Fibroblast of skin of left biceps (primary cell): ENCODE data around the gene ENOSF1.
"Not testable (repeated sequence)": the region's sequence is repeated elsewhere in the genome, so short reads cannot be mapped to it uniquely, and the experiment has no call there.

ENCODE experiments used
- DNase-seq, 2 experiments: peaks; one replicate each; pipeline ENCODE4 v3.0.0-alpha.2; 2013; ENCODE audit warnings: low read depth in 2 of 2

ENOSF1 gene

GRCh38 chr18:712401-713134, at the start of gene ENOSF1:
Gene ENOSF1, minus strand, starts transcription at chr18:712630. Its CDS starts 43 bp downstream, at chr18:712587.
- DNase-seq = peak; percentile 52 to 58

DNA sequence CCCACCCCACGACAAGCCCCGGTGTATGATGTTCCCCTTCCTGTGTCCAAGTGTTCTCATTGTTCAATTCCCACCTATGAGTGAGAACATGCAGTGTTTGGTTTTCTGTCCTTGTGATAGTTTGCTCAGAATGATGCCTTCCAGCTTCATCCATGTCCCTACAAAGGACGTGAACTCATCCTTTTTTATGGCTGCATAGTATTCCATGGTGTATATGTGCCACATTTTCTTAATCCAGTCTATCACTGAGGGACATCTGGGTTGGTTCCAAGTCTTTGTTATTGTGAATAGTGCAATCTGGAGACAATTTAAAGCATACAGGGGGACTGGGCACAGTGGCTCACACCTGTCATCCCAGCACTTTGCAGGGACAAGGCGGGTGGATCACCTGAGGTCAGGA, 47.4 kb upstream of the ENOSF1 start:
- DNase-seq = not testable (repeated sequence)

GRCh38 chr18:755506-755905, 43.1 kb upstream of the ENOSF1 start:
- DNase-seq = no peak

- no peak for DNase-seq
Measured at GRCh38 chr18:754656-755055, 42.2 kb upstream of the ENOSF1 start.

GRCh38 chr18:750456-750855, 38.0 kb upstream of the ENOSF1 start:
- DNase-seq = no peak

DNA sequence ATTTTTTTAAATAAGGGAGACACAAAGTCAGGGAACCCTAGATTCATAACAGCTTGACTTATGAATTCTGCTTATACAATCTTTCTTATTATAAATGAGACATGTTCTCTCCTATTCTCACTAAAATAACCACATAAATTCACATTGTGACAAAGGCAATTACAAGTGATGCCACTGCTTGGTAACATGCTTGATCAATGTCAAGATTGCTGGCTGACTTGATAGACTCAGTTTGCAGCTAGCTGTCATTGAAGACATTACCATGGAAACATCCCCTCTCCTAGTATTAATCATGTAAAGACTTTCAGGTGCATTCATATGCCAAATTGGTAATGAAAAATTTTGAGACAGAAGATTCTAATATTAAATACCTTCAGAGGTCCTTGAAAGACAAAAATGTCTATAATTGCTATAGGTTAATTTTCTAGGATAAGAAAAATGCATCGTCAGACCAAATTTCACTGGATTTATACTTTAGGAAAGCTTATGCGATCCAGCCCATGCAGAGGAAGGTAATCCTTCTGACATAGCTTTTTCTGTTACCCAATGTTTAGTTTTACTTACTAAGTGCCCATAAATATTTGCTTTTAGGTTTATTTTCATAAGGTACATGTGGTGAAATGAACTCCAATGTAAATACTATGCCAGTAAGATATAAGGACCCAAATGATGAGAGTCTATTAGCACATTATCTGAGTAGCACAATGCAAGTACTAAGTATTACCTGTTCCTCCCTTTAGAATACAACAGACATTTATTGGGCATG, 32.6 kb upstream of the ENOSF1 start:
- no peak for DNase-seq

- DNase-seq = peak in 1 of 2 experiments; percentile 6
Measured at GRCh38 chr18:741931-742512, 29.6 kb upstream of the ENOSF1 start.

DNA sequence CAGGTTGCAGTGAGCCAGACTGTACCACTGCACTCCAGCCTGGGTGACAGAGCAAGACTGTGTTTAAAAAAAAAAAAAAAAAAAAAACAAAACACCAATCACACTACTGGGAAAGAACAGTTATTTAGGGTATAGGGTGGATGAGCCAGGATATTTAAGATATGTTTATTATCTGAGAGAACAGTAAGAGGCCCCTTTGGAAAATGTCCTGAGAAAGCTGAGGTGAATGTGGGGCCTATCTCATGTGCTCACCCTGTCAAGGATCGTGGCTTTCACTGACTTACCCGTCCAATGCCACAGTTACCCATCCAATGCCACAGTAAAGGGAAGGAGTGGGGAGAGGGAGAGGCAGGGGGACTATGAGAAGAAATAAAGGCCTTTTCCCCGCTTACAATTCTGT, 19.9 kb upstream of the ENOSF1 start:
- DNase-seq = no peak

GRCh38 chr18:731185-731584, 18.8 kb upstream of the ENOSF1 start:
- DNase-seq = no peak

GRCh38 chr18:730692-731091, 18.3 kb upstream of the ENOSF1 start:
- no peak for DNase-seq

DNA sequence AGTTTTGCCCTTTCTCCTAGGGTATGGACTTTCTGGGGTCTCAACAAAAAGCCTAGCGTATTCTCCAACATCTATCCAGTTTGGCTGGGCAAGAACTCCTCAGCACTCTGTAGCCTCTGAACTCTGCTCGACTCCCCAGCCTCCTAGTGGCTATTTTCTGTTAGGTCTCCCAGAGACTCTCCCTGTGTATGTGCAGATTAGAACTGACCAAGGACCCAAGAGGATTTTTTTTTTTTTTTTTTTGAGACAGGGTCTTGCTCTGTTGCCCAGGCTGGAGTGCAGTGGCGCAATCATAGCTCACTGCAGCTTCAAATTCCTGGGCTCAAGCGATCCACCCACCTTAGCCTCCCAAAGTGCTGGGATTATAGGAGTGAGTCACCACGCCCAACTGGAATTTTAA, 17.7 kb upstream of the ENOSF1 start:
- DNase-seq = not testable (repeated sequence)

DNA sequence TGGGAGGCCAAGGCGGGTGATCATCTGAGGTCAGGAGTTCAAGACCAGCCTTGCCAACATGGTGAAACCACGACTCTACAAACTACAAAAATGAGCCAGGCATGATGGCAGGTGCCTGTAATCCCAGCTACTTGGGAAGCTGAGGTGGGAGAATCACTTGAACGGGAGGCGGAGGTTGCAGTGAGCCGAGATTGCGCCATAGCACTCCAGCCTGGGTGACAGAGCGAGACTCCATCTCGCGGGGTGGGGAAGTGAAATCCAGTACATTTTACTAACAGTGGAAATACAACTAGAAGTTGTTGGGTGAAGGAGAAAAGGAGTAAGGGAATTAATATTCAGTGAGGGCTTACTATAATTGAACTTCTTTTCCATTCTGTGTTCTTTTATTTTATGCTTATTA, 13.2 kb upstream of the ENOSF1 start:
- DNase-seq = no peak

DNA sequence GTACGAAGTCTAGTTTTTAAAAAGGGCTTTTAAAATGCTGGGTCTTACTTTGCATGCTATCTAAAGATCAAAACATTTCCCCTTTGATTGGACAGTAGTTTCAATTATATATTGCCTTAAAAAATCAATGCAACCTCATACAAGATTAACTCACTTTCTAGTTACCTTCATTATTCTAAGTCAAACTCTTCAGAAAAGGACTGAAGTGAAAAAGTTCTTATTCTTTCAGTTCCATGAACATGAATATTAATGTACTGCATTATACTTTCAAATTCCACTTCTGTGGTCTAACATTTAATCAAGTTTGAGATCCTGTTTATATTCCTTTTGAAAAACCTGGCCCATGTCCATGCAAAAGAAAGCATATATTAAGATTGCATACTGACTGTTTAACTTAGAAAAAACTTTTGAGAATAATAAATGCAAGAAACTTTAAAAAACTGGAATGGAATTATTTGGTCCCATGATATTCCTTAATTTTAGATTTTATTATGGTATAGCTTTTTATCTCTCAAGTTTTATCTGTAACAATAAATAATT, 11.2 kb upstream of the ENOSF1 start:
- DNase-seq = no peak

- no peak for DNase-seq
Measured at GRCh38 chr18:717003-717402, 4.6 kb upstream of the ENOSF1 start.

DNA sequence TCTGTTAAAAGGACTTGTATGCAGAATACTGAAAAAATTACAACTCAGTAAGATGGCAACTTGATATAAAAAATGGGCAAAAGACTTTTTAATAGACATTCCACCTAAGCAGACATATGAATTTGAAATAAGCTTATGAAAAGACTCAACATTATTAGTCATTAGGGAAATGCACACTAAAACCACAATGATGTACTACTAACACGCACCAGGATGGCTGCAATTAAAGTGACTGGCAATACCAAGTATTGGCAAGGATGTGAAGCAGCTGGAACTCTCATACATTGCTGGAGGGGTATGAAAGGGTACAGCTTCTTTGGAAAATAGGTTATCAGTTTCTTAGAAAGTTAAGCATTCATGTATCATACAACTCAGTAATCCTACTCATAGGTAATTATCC, 3.2 kb upstream of the ENOSF1 start:
- no peak for DNase-seq

DNA sequence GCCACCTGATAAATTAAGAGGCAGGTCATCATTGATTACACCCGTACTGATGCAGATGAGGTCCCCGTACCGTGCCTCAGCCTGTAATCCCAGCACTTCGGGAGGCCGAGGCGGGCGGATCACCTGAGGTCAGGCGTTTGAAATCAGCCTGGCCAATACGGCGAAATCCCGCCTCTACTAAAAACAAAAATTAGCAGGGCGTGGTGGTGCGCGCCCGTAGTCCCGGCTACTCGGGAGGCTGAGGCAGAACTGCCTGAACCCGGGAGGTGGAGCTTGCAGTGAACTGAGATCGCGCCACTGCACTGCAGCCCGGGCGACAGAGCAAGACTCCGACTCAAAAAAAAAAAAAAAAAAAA, 683 bp upstream of the ENOSF1 start:
- no peak for DNase-seq

DNA sequence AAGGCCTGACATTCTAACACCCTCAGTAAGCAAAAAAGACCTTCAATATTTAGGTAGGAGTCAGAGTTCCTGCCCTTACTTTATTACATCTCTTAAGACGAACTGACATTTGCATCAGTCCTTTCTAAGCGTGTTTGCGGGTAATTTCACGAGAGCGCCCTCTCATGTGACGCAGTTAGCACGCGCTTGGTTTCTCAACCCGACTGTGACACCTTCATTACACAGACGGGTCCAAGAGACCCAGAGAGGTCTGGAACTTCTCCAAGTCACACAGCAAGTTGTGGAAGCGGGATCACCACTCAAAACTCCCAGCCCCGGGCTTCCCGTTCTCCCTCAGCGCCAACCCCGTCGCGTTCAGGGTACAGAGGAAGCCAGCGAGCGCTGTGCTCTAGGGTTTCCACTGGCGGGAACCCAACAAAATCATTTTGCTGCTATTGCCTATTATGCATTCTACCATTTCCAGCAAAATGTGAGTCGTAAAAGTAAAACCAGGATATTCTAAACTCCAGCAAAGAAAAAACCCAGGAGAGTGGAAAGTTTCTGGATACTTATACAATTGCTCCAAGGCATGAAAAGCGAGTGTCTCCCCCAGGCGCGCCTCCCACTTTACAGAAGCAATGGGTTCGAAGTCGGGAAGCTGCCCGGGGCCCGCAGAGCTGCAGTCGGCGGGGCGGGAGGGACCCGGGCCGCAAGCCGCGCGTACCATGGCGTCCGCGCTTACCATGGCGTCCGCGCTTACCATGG, 601 bp downstream of the ENOSF1 start:
- DNase-seq = peak; percentile 58 to 62

GRCh38 chr18:711310-711656, 1.1 kb downstream of the ENOSF1 start:
- no peak for DNase-seq

GRCh38 chr18:710418-711300, 1.8 kb downstream of the ENOSF1 start:
- DNase-seq = no peak

DNA sequence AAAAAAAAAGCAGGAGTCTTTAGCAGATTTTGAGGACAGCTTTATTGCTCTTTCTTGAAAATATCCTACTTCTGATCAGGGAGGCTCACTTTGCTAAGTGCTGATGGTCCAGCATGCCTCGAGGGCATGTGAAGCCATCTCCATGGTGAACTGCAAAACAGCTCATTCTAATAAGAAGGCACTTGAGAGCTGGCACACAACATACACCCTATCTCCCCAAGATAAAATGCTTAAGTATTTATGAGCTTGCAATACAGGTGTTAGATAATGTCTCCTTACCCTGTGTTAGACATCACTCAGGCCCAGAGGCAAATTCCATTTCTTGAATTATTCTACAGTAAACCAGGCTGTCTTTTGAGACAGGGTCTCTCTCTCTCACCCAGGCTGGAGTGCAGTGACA, 2.7 kb downstream of the ENOSF1 start:
- no peak for DNase-seq

GRCh38 chr18:708096-708495, 4.3 kb downstream of the ENOSF1 start:
- DNase-seq = no peak
